NCI-H2196 (cell line): ENCODE results near the gene COMT.
A peak's percentile ranks its signal among the peaks of the same experiment; 100 is the strongest.
"Not testable (repeated sequence)": the region's sequence is repeated elsewhere in the genome, so short reads cannot be mapped to it uniquely, and the experiment has no call there.

Experiments used
- DNase-seq: peaks from one replicate; lab custom pipeline; 2025; ENCODE audit not compliant: unreplicated experiment; lab: John Stamatoyannopoulos, UW

The COMT gene

DNA sequence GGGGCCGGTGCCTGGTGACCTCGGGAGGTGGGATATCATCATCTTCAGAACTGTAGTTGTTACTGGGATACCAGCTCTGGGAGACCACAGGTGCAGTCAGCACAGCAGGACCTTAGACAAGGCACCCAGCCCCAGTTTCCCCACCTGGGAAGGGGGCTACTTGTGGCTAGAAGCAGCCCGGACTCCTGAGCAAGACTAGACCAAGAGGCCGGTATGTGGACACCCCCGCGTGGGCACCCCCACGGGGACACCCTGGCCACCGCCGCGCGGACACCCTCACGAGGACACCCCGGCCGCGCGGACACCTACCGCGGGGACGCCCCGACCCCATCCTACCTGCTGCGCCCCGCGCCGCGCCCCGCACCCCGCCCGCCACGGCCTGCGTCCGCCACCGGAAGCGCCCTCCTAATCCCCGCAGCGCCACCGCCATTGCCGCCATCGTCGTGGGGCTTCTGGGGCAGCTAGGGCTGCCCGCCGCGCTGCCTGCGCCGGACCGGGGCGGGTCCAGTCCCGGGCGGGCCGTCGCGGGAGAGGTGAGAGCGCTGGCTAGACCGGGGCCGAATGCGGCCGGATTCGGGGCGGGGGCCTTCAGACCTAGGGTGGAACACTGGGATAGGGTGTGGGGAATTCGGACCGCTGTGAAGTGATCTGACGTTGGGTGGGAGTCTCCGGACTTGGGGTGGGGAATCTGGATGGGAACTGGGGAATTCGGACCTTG is at the start of gene COMT, which contains the start of gene TXNRD2:
COMT (plus strand) TSS at position 408 of the 718 bp plus-strand sequence. CDS start 20,755 bp downstream, outside the sequence.
TXNRD2 (minus strand) TSS at position 454 of the 718 bp plus-strand sequence; CDS start at position 439, 15 bp downstream.
- peak; percentile 39 for DNase-seq

DNA sequence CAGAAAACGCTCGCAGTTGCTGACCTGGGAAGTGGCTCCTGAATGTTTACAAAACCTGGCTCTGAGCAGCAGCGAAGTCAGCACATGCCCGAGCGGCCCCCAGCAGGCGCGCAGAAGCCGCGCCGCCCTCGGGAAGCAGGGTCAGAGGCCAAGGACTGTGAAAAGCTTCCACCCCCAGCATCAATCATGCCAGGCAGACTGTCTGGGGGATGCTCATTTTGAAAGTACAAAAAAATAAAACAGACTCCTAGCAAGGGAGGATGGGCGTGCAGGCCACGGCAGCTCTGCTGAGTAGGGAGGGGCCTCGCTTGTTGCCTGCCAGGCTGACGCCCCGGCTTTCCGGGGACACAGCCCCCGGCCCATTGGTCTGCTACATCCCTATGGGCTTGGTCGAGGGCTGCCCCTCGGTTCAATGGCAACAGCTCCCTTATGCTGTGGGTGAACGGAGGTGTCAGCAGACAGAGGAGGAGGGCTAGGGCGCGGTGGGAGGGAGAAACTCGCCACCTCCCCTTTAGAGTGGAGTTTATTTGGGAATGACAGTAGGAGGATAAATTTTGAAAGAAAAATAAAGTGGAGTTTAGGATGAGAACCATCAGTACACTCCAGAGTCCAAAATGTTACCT is 49.2 kb upstream of the COMT start:
- no peak for DNase-seq

- no peak for DNase-seq
Measured at GRCh38 chr22:19892925-19893324, 48.6 kb upstream of the COMT start.

- DNase-seq = no peak
Measured at GRCh38 chr22:19893363-19893762, 48.2 kb upstream of the COMT start.

DNA sequence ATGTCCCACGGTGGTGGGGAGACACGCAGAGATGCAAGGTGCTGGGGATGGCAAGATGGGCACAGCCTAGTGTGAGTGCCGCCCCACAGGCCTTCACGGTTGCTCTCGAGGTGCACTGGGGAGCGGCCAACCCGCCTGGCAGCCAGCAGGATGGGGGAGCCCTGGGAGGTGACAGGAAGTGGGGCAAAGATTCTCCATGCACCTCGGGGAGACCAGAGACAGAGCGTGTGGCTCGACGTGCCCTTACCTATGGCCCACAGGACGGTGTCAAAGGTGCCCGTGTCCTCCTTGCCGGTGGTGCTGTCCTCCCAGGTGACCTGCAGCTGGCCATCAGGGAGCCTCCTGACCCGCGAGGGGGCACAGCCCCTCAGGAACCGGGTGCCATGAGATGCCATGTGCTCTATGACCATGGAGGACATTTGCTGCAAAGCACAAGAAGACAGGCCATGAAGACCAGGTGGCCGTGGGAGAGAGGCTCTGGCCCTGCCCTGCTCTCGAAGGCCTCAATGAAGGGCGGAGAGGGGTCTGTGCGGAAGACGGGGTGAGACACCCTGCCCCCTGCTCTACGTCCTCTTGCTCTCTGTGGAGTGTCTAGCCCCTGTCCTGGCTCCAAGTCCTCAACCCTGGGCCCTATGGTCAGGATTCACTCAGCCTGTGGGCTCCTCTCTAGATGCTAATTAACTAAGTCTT is 46.3 kb upstream of the COMT start:
- no peak for DNase-seq

DNA sequence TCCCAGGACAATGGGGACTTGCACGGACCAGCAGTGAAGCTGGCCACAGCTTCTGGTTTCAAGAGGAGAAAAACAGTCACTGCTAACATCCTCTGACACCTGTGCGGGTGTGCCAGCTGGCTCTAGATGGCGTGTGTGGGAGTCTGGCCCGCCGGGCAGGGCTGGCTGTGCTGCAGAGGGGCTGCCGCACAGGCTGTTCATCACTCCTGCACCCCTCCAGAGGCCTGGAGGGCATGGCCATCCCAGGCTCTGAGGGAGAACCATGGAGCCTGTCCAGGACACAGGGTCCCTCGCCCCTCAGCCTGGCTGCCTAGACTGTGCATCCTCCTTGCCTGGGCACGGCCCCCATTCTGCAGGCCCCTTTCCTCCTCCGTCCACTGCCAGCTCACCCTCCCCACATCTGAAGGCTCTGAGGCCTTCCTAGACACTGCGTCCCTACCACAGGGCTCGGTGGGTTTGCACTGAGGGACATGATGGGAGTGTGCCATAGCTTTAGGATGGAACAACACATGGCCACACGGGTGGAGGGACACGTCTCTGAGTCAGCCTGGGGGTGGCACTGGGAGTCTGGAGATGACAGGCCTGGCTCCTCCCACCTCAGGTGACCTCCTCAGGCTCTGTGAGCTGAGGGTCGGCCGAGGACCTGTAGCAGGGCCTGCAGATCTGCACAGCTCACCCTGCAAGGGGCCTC is 44.8 kb upstream of the COMT start:
- DNase-seq = no peak

- no peak for DNase-seq
Measured at GRCh38 chr22:19897726-19898125, 43.8 kb upstream of the COMT start.

DNA sequence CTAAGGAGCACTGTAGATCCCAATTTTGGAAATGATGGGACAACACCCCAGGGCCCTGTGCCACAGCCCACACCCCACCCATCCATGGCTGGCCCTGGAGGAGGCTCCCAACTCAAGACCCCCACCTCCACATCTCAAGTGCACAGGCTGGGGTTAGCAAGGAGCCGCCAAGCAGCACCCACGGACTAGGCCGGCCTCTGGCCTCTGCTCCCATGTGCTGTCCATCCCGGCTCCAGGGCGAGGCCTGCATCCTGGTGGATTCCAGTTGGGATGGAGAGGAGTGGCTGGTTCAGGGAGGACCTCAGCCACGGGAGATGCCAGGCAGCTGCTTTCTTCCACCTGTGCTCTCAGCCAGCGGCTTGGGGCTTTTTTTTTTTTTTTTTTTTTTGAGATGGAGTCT is 43.4 kb upstream of the COMT start:
- no peak for DNase-seq

- DNase-seq = no peak
Measured at GRCh38 chr22:19898831-19899567, 42.6 kb upstream of the COMT start.

- DNase-seq = no peak
Measured at GRCh38 chr22:19900707-19901436, 40.7 kb upstream of the COMT start.

DNA sequence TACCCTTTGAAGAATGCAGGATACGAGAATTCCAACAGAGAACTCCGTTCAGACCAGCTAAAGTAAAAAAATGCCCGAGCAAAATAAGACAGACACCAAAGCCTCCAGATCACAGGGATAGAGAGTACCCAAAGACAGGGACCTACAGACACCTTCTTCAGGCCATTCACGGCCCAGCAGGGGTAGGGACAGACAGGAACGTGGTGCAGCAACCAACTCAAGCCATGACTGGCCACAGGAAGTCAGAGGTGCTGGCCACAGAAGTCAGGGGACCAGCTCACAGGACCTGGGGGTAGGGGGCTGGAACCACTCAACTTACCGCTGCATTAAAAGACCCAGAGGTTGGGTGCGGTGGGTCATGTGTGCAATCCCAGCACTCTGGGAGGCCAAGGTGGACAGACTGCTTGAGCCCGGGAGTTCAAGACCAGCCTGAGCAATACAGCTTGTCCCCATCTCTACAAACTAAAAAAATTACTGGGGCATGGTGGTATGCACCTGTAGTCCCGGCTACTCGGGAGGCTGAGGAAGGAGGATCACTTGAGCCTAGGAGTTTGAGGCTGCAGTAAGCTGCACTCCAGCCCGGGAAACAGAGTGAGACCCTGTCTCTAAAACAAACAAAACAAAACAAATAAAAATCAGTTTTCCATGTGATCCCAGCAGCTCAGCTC is 39.9 kb upstream of the COMT start:
- no peak for DNase-seq

- no peak for DNase-seq
Measured at GRCh38 chr22:19902245-19902715, 39.3 kb upstream of the COMT start.

DNA sequence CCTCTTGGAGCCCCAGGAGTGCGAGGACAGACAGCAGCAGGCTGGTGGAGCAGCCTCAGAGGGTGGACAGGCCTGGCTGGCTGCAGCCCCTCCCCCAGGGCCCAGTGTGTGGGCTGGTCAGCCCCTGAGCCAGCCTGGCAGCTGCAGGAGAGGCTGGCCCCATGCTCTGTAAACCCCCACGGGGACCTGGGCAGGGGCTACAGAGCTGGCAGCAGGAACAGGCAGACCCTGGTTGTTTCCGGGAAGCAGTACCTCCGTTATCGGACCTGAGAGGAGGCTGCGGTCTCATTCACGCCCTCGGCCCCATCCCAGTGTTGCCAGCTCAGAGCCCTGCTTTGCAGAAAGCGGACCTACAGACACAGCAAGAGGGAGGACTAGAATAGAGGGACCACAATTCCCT is 38.5 kb upstream of the COMT start:
- no peak for DNase-seq

GRCh38 chr22:19903513-19903912 is 38.1 kb upstream of the COMT start:
- DNase-seq = no peak

GRCh38 chr22:19904174-19904856 is 37.3 kb upstream of the COMT start:
- no peak for DNase-seq

DNA sequence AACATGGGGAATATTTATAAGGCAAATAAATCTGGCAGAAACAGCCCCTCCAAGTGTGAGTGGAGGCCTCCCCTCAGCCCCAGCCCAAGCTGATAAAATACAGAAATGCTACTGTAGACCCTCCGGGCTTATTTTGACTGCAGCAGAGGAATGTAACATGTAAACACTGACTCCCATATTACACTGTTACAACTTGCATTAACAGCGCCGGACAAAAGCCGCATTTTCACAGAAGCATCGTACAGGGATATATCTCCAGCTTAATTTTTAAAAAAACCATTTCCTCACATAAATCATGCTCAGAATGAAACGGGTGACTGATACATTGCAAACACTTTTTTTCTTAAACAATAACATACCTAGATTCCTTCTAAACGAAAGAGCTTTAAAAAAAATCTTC is 36.6 kb upstream of the COMT start:
- DNase-seq = no peak

GRCh38 chr22:19905347-19906276 is 36.0 kb upstream of the COMT start:
- no peak for DNase-seq

DNA sequence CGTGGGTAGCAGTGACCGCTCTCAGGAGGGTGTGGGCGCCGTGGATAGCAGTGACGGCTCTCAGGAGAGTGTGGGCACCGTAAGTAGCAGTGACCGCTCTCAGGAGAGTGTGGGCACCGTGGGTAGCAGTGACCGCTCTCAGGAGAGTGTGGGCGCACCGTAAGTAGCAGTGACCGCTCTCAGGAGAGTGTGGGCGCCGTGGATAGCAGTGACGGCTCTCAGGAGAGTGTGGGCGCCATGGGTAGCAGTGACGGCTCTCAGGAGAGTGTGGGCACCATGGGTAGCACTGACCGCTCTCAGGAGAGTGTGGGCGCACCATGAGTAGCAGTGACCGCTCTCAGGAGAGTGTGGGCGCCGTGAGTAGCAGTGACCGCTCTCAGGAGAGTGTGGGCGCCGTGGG is 34.7 kb upstream of the COMT start:
- DNase-seq = not testable (repeated sequence)
